ENCODE data around the gene PRR11.
A peak's percentile ranks its signal among the peaks of the same experiment; 100 is the strongest.
"Not testable (repeated sequence)": the region's sequence is repeated elsewhere in the genome, so short reads cannot be mapped to it uniquely, and the experiment has no call there.

Gene PRR11

GRCh38 chr17:59178266-59178985, 22.9 kb downstream of the PRR11 start:
- Histone ChIP-seq H3K9ac (ENCODE audit: low read depth, low read length) (no peak overlapping the region), H3K27ac (ENCODE audit: low read depth, low read length) (no peak overlapping the region), H3K9me3 (ENCODE audit: insufficient read depth, low read depth, low read length) (no peaks in the 10 kb centered on the region), H3K4me3 (ENCODE audit: low read length) (no peak overlapping the region), H3K27me3 (ENCODE audit: insufficient read depth, low read length) (no peaks in the 10 kb centered on the region), H3K36me3 (ENCODE audit: insufficient read depth, low read length) (peaks cover 9% of the 10 kb centered on the region), H3K4me1 (ENCODE audit: insufficient read depth, low read length) (no peaks in the 10 kb centered on the region)
- WGBS = 95% methylated on average over 7 of the region's 7 CpGs

DNA sequence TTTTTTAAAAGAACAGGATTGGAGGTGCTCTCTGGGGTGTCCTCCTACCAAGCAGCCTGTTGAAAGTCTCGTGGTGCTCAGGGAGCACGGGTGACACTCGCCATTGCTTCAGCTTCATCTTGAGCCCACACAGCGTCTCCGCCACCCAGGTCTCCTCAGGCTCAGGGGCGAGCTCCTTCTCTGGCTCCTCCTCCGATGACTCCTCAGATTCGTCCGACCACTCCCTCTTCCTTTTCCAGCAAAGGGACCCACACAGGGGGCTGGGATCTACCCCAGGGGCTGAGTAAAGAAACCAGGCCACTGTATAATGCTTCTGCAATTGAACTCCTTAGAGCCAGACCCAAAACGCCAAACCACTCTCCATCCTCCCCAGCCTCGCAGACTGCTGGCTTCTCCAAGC, 24.1 kb downstream of the PRR11 start:
- not testable (repeated sequence) for H3K9ac ChIP-seq (ENCODE audit: low read depth, low read length); H3K4me1 ChIP-seq (ENCODE audit: insufficient read depth, low read length); H3K27ac ChIP-seq (ENCODE audit: low read depth, low read length); H3K27me3 ChIP-seq (ENCODE audit: insufficient read depth, low read length); H3K36me3 ChIP-seq (ENCODE audit: insufficient read depth, low read length); H3K4me3 ChIP-seq (ENCODE audit: low read length); H3K9me3 ChIP-seq (ENCODE audit: insufficient read depth, low read depth, low read length)
- WGBS = 90% methylated on average over 11 of the region's 11 CpGs

DNA sequence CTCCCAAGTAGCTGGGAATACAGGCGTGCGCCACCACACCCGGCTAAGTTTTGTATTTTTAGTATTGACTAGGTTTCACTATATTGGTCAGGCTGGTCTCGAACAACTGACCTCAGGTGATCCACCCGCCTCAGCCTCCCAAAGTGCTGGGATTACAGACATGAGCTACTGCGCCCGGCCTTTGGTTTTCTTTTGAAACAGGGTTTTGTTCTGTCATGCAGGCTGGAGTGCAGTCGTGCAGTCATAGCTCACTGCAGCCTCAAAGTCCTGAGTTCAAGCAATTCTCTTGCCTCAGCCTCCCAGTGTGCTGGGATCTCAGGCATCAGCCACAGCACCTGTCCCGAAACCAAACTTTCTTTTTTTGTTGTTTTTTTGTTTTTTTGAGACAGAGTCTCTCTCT, 25.1 kb downstream of the PRR11 start:
- Histone ChIP-seq H3K4me1 (ENCODE audit: insufficient read depth, low read length) (no peaks in the 10 kb centered on the region), H3K9me3 (ENCODE audit: insufficient read depth, low read depth, low read length) (no peaks in the 10 kb centered on the region), H3K36me3 (ENCODE audit: insufficient read depth, low read length) (peaks cover 10% of the 10 kb centered on the region), H3K9ac (ENCODE audit: low read depth, low read length) (no peak overlapping the region), H3K27me3 (ENCODE audit: insufficient read depth, low read length) (no peaks in the 10 kb centered on the region), H3K27ac (ENCODE audit: low read depth, low read length) (no peak overlapping the region), H3K4me3 (ENCODE audit: low read length) (no peak overlapping the region)
- WGBS = 98% methylated on average over 9 of the region's 9 CpGs

DNA sequence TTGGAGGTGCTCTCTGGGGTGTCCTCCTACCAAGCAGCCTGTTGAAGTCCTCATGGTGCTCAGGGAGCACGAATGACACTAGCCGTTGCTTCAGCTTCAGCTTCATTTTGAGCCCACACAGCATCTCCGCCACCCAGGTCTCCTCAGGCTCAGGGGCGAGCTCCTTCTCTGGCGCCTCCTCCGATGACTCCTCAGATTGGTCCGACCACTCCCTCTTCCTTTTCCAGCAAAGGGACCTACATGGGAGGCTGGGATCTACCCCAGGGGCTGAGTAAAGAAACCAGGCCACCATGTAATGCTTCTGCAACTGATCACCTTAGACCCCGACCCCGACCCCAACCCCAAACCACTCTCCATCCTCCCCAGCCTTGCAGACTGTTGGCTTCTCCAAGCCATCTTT, 25.9 kb downstream of the PRR11 start:
- Histone ChIP-seq H3K4me3 (ENCODE audit: low read length) (no peak overlapping the region), H3K27me3 (ENCODE audit: insufficient read depth, low read length) (no peaks in the 10 kb centered on the region), H3K9me3 (ENCODE audit: insufficient read depth, low read depth, low read length) (no peaks in the 10 kb centered on the region), H3K9ac (ENCODE audit: low read depth, low read length) (no peak overlapping the region), H3K27ac (ENCODE audit: low read depth, low read length) (no peak overlapping the region), H3K4me1 (ENCODE audit: insufficient read depth, low read length) (no peaks in the 10 kb centered on the region), H3K36me3 (ENCODE audit: insufficient read depth, low read length) (peaks cover 19% of the 10 kb centered on the region)
- 97% methylated on average over 9 of the region's 9 CpGs for WGBS

GRCh38 chr17:59185997-59186396, 30.5 kb downstream of the PRR11 start:
- no peak overlapping the region for H3K4me3 ChIP-seq (ENCODE audit: low read length)
- no peaks in the 10 kb centered on the region for H3K4me1 ChIP-seq (ENCODE audit: insufficient read depth, low read length)
- no peaks in the 10 kb centered on the region for H3K27me3 ChIP-seq (ENCODE audit: insufficient read depth, low read length)
- H3K36me3 ChIP-seq (ENCODE audit: insufficient read depth, low read length) = peaks cover 58% of the 10 kb centered on the region
- no peak overlapping the region for H3K27ac ChIP-seq (ENCODE audit: low read depth, low read length)
- no peak overlapping the region for H3K9ac ChIP-seq (ENCODE audit: low read depth, low read length)
- H3K9me3 ChIP-seq (ENCODE audit: insufficient read depth, low read depth, low read length) = no peaks in the 10 kb centered on the region

GRCh38 chr17:59186850-59187249, 31.3 kb downstream of the PRR11 start:
- H3K36me3 ChIP-seq (ENCODE audit: insufficient read depth, low read length) = peaks cover 65% of the 10 kb centered on the region
- 96% methylated on average over 3 of the region's 3 CpGs for WGBS

GRCh38 chr17:59190806-59191205, 35.3 kb downstream of the PRR11 start:
- Histone ChIP-seq H3K4me1 (ENCODE audit: insufficient read depth, low read length) (no peaks in the 10 kb centered on the region), H3K36me3 (ENCODE audit: insufficient read depth, low read length) (peaks cover 93% of the 10 kb centered on the region), H3K4me3 (ENCODE audit: low read length) (no peak overlapping the region), H3K9me3 (ENCODE audit: insufficient read depth, low read depth, low read length) (no peaks in the 10 kb centered on the region), H3K9ac (ENCODE audit: low read depth, low read length) (no peak overlapping the region), H3K27ac (ENCODE audit: low read depth, low read length) (no peak overlapping the region), H3K27me3 (ENCODE audit: insufficient read depth, low read length) (no peaks in the 10 kb centered on the region)
- WGBS = 98% methylated on average over 2 of the region's 2 CpGs

More at GRCh38 chr17:59186850-59187249, 31.3 kb downstream of the PRR11 start:
- Histone ChIP-seq H3K27me3 (ENCODE audit: insufficient read depth, low read length) (no peaks in the 10 kb centered on the region), H3K4me3 (ENCODE audit: low read length) (no peak overlapping the region), H3K9ac (ENCODE audit: low read depth, low read length) (no peak overlapping the region), H3K4me1 (ENCODE audit: insufficient read depth, low read length) (no peaks in the 10 kb centered on the region), H3K9me3 (ENCODE audit: insufficient read depth, low read depth, low read length) (no peaks in the 10 kb centered on the region), H3K27ac (ENCODE audit: low read depth, low read length) (no peak overlapping the region)

- Histone ChIP-seq H3K4me3 (ENCODE audit: low read length) (no peak overlapping the region), H3K4me1 (ENCODE audit: insufficient read depth, low read length) (no peaks in the 10 kb centered on the region), H3K27me3 (ENCODE audit: insufficient read depth, low read length) (no peaks in the 10 kb centered on the region), H3K9me3 (ENCODE audit: insufficient read depth, low read depth, low read length) (no peaks in the 10 kb centered on the region), H3K9ac (ENCODE audit: low read depth, low read length) (no peak overlapping the region), H3K36me3 (ENCODE audit: insufficient read depth, low read length) (peaks cover 93% of the 10 kb centered on the region), H3K27ac (ENCODE audit: low read depth, low read length) (no peak overlapping the region)
- 92% methylated on average over 2 of the region's 3 CpGs for WGBS
Measured at GRCh38 chr17:59193336-59193862, 37.9 kb downstream of the PRR11 start.

GRCh38 chr17:59199398-59199797, 43.9 kb downstream of the PRR11 start:
- H3K4me3 ChIP-seq (ENCODE audit: low read length) = no peak overlapping the region
- 90% methylated on average over 4 of the region's 4 CpGs for WGBS
- no peaks in the 10 kb centered on the region for H3K9me3 ChIP-seq (ENCODE audit: insufficient read depth, low read depth, low read length)
- no peaks in the 10 kb centered on the region for H3K4me1 ChIP-seq (ENCODE audit: insufficient read depth, low read length)
- H3K27ac ChIP-seq (ENCODE audit: low read depth, low read length) = no peak overlapping the region
- H3K27me3 ChIP-seq (ENCODE audit: insufficient read depth, low read length) = no peaks in the 10 kb centered on the region
- peaks cover 88% of the 10 kb centered on the region for H3K36me3 ChIP-seq (ENCODE audit: insufficient read depth, low read length)
- H3K9ac ChIP-seq (ENCODE audit: low read depth, low read length) = no peak overlapping the region

- no peak overlapping the region for H3K27ac ChIP-seq (ENCODE audit: low read depth, low read length)
- H3K36me3 ChIP-seq (ENCODE audit: insufficient read depth, low read length) = peaks cover 61% of the 10 kb centered on the region
- H3K27me3 ChIP-seq (ENCODE audit: insufficient read depth, low read length) = no peaks in the 10 kb centered on the region
- H3K4me1 ChIP-seq (ENCODE audit: insufficient read depth, low read length) = no peaks in the 10 kb centered on the region
- no peak overlapping the region for H3K4me3 ChIP-seq (ENCODE audit: low read length)
- H3K9ac ChIP-seq (ENCODE audit: low read depth, low read length) = no peak overlapping the region
- WGBS = 82% methylated on average over 1 of the region's 1 CpG
- H3K9me3 ChIP-seq (ENCODE audit: insufficient read depth, low read depth, low read length) = no peaks in the 10 kb centered on the region
Measured at GRCh38 chr17:59202320-59202719, 46.8 kb downstream of the PRR11 start.

GRCh38 chr17:59219370-59219769, 63.8 kb downstream of the PRR11 start:
- Histone ChIP-seq H3K27me3 (ENCODE audit: insufficient read depth, low read length) (peaks cover 7% of the 10 kb centered on the region), H3K4me3 (ENCODE audit: low read length) (no peak overlapping the region), H3K27ac (ENCODE audit: low read depth, low read length) (no peak overlapping the region), H3K9me3 (ENCODE audit: insufficient read depth, low read depth, low read length) (no peaks in the 10 kb centered on the region), H3K4me1 (ENCODE audit: insufficient read depth, low read length) (peaks cover 3% of the 10 kb centered on the region; the same call in 1 of the 2 replicates), H3K9ac (ENCODE audit: low read depth, low read length) (no peak overlapping the region), H3K36me3 (ENCODE audit: insufficient read depth, low read length) (peaks cover 6% of the 10 kb centered on the region; the same call in 1 of the 2 replicates)
- WGBS = 94% methylated on average over 16 of the region's 16 CpGs

- H3K9ac ChIP-seq (ENCODE audit: low read depth, low read length) = peak overlapping the region; percentile 60
- peaks cover 2% of the 10 kb centered on the region; the same call in 1 of the 2 replicates for H3K36me3 ChIP-seq (ENCODE audit: insufficient read depth, low read length)
- peak overlapping the region; percentile 89 for H3K4me3 ChIP-seq (ENCODE audit: low read length)
- H3K9me3 ChIP-seq (ENCODE audit: insufficient read depth, low read depth, low read length) = no peaks in the 10 kb centered on the region
- H3K27ac ChIP-seq (ENCODE audit: low read depth, low read length) = no peak overlapping the region
- 54% methylated on average over 7 of the region's 7 CpGs for WGBS
- peaks cover 3% of the 10 kb centered on the region; the same call in 1 of the 2 replicates for H3K4me1 ChIP-seq (ENCODE audit: insufficient read depth, low read length)
- H3K27me3 ChIP-seq (ENCODE audit: insufficient read depth, low read length) = peaks cover 7% of the 10 kb centered on the region
Measured at GRCh38 chr17:59219992-59220327, 64.4 kb downstream of the PRR11 start.

Data from HUES64 (cell line).